ENCODE results near the gene TBC1D22B.

DNA sequence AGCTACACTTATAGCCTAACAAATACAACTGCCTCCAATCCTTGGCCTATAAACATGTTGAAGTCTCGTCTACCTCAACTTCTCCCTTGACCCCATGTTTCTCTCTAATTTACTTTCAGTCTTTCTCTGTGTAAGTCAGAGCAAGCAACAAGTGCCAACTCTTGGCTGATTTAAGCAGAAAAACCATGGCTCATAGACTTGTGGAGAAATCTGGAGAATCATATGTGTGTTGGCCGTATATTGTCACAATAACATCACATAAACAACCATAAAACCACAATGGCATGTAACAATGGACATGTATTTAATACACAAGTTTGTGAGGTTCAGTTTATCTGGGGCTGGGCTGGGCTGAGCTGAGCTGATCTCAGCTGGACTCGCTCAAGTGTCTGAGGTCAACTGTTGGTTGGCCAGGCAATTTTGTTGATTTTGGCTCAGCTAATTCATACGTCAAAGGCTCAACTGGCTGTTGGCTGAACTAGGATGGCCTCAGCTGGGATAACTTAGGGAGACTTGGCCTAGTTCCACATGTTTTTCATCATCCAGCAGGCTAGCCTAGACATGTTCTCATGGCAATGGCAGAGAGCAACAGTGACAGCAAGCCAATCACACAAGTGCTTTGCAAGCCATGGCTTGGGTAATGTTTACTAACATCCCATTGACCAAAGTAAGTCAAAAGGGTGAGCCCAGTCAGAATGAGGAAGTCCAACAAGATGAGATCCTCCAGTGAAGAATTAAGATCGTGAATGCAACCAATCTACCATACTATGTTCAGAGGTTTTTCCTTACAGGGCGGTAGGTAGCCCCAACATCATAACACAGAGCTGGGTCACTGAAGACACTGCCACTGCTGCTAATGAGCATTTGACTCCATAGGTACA, 12.9 kb upstream of the TBC1D22B start:
- no peak for TF ChIP-seq EZH2phosphoT487 (IDR thresholded peaks at IDR 0.05; ENCODE audit: borderline replicate concordance, low read length)
- TF ChIP-seq, protein P1, sequence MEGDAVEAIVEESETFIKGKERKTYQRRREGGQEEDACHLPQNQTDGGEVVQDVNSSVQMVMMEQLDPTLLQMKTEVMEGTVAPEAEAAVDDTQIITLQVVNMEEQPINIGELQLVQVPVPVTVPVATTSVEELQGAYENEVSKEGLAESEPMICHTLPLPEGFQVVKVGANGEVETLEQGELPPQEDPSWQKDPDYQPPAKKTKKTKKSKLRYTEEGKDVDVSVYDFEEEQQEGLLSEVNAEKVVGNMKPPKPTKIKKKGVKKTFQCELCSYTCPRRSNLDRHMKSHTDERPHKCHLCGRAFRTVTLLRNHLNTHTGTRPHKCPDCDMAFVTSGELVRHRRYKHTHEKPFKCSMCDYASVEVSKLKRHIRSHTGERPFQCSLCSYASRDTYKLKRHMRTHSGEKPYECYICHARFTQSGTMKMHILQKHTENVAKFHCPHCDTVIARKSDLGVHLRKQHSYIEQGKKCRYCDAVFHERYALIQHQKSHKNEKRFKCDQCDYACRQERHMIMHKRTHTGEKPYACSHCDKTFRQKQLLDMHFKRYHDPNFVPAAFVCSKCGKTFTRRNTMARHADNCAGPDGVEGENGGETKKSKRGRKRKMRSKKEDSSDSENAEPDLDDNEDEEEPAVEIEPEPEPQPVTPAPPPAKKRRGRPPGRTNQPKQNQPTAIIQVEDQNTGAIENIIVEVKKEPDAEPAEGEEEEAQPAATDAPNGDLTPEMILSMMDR (IDR thresholded peaks at IDR 0.05; ENCODE audit: low read depth, low read length, poor library complexity, severe bottlenecking): no peak

Data from DOHH2 (cell line).